Heart right ventricle (tissue), 16 donors: Measurements from ENCODE around the gene RNU6-8. TPM values are rescaled to one million over a fixed set of nuclear protein-coding genes. Genes with fewer than 3 reads are reported as not detected.

Experiments used
- ATAC-seq, 8 donors: fragments of 200-7000 bp; cut with Tn5 transposase; one replicate each; pipeline ENCODE4 v1.9.1; 2020; ENCODE audit warnings: mild to moderate bottlenecking in 8 of 8, moderate library complexity in 8 of 8, moderate number of reproducible peaks in 1 of 8
- DNase-seq, 2 donors: peaks; one replicate each; pipeline ENCODE4 v3.0.0-alpha.2; 2020
- H3K27ac ChIP-seq, 10 donors: fragments of 200-600 bp; sonication (generic) in 2 of 10; one replicate each; pipeline versions ENCODE4 v1.5.0 to v1.8.0; 2020 to 2022; ENCODE audit warnings: mild to moderate bottlenecking in 3 of 10
- H3K27me3 ChIP-seq, 7 donors: fragments of 200-600 bp; one replicate each; pipeline ENCODE4 v1.8.0; 2021 to 2022; ENCODE audit warnings: mild to moderate bottlenecking in 2 of 7
- H3K36me3 ChIP-seq, 9 donors: fragments of 200-600 bp; sonication (generic) in 1 of 9; one replicate each; pipeline versions ENCODE4 v1.5.0 to v1.8.0; 2020 to 2022; ENCODE audit warnings: mild to moderate bottlenecking in 2 of 9
- H3K4me1 ChIP-seq, 9 donors: fragments of 200-600 bp; sonication (generic) in 1 of 9; one replicate each; pipeline versions ENCODE4 v1.5.0 to v1.8.0; 2020 to 2022; ENCODE audit warnings: mild to moderate bottlenecking in 4 of 9
- H3K4me3 ChIP-seq, 10 donors: fragments of 200-600 bp; sonication (generic) in 2 of 10; one replicate each; pipeline versions ENCODE4 v1.5.0 to v1.8.0; 2020 to 2022; ENCODE audit warnings: mild to moderate bottlenecking in 7 of 10, moderate library complexity in 2 of 10
- H3K9me3 ChIP-seq, 11 donors: fragments of 200-600 bp in 10 of 11; sonication (generic) in 2 of 11; one replicate each; pipeline versions ENCODE4 v1.5.0 to v1.8.0; 2013 to 2022; ENCODE audit warnings: mild to moderate bottlenecking in 2 of 11, control low read depth in 1 of 11, moderate library complexity in 1 of 11
- CTCF ChIP-seq, 9 donors: fragments of 200-600 bp; sonication (generic) in 2 of 9; IDR thresholded peaks; one replicate each; pipeline versions ENCODE4 v1.5.0 to v1.8.0; 2021 to 2022; ENCODE audit warnings: antibody characterized with exemption in 9 of 9, mild to moderate bottlenecking in 5 of 9, moderate library complexity in 1 of 9
- WGBS, 2 donors: extraction: QIAGEN DNeasy Blood & Tissue Kit; methylation state at CpG; one replicate each; pipeline ENCODE4 v1.1.7; 2013; ENCODE audit warnings: inconsistent platforms in 1 of 2; 5-methylcytosine and 5-hydroxymethylcytosine counted together
- intact Hi-C, 10 donors: fragments of 100-400 bp; cut with DNase I; formaldehyde crosslinking; loops; one replicate each; pipeline versions ENCODE4 v1.11.1 to v1.14.2; 2022
- polyA plus RNA-seq, 2 donors: library from polyadenylated mRNA; stranded (reverse); fragments of 200-250 nt; gene quantifications; one replicate each; pipeline ENCODE4 v1.2.3, GENCODE V29; 2013
- total RNA-seq, 10 donors: library from RNA; stranded (reverse); fragmentation: NEBNext Ultra II Directional in 3 of 10; extraction: Animal tissue kit (Norgen Biotek cat#: 25700) in 3 of 10; gene quantifications; one replicate each; pipeline versions ENCODE4 v1.2.1 to v1.2.4, GENCODE V29; 2021 to 2023
- donor health status: Arrhythmogenic right ventricular cardiomyopathy.
- donor health status: ischemic (EF 13 %, LVEDD 7.1; RV severe dilation, severe dysfunction).
- donor health status: healthy with polysubstance abuse.
- donor health status: DM: no; HTN: yes; CAD: no.
- donor health status: DM: no; HTN: no; CAD: no.
- donor health status: ischemic (EF 25% LVEDD 6.9; RV normal size, moderate dysfunction).
- donor health status: ischemic (EF 25% LVEDD 5.7; RV mildly dilated, moderate dysfunction).
- donor health status: healthy.
- donor health status: DM: yes; HTN: yes; CAD: no.
- donor health status: Ischemic cardiomyopathy.
- donor health status: ischemic (EF 35%, LVEDD 5.7; RV mildly dilated, moderate dysfunction).
- donor health status: nonischemic (EF 11% LVEDD 7.7; RV severe dilation, severe dysfunction).
- donor health status: DM: yes; HTN: yes; CAD: no.
- donor health status: PGD.
- donor health status: ischemic (EF 29% LVEDD 5.4; RV normal size, mild dysfunction).
- donor health status: nonischemic (EF 23%, LVEDD 6.1; RV moderate dilation, normal function).

The RNU6-8 gene
- total and polyA plus RNA-seq, 12 donors: not detected

DNA sequence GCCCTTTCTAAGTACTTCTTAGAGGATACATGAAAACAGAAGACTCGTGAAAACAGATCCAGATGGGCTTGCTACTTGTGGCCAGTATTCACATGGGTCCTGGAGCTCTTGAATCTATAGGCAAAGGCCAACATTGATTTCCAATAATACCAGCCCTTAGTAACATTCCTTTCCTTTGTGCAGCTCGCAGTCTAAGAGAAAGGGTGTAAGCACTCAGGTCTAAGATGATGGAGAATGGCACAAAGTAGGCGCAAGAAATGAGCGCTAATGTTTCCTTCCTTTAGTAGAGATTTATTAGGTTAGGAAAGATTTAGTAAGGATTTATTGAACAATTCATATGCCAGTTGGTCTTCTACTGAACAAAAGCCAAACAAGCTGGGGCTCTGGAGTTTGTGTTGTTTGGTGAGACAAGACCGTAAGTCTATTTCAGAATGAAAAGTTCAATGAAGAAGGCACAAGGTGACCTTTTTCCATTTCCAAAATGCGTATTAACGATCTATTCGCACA lies 525 bp downstream of the RNU6-8 start:
- peak in 1 of 8 donors; percentile 19 for ATAC-seq
- Histone ChIP-seq H3K9me3 (no peaks in the 10 kb centered on the region), H3K36me3 (no peaks in the 10 kb centered on the region), H3K4me3 (peak overlapping the region; percentile 36 to 77 (median 66)), H3K4me1 (peaks cover 0 to 42% (median 15%) of the 10 kb centered on the region in 9 donors), H3K27ac (peak overlapping the region; percentile 64 to 94 (median 90)), H3K27me3 (peaks cover 0 to 29% (median 0%) of the 10 kb centered on the region in 7 donors)
- 2 to 3% methylated on average over 8 of the region's 8 CpGs for WGBS, 2 donors
- no peak for TF ChIP-seq CTCF (IDR thresholded peaks at IDR 0.05)
- no peak for DNase-seq
- intact Hi-C loops: loop anchor here in 6 of 10 donors (2.0 to 5.0 kb wide), 4 partner anchors 50 to 128 kb away; partner anchors contain the start of gene ARHGAP5 (in 4 of the 6)

DNA sequence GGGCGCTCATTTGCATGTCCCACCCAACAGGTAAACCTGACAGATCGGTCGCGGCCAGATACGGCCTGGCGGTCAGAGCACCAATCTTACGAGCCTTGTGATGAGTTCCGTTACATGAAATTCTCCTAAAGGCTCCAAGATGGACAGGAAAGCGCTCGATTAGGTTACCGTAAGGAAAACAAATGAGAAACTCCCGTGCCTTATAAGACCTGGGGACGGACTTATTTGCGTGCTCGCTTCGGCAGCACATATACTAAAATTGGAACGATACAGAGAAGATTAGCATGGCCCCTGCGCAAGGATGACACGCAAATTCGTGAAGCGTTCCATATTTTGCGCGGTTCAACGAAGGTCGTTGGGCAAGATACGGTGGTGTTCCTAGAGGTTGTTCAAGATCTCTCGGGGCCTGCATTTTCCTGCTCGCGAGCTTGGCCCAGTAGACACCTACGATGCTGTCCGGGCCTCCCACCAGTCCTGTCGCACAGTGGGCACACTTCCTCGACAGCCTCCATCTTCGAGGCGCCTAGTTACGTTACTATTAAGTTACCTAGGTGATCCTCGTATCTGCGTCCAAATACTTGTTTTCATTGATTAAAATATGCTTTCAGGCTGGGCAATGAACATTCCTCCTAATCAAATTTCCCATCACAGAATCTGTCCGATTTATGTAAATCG lies 1.1 kb downstream of the RNU6-8 start, which contains the start of gene RNU6-7:
TSS of gene RNU6-7 (plus strand) at position 230 of the 675 bp plus-strand sequence.
- ATAC-seq (peak; percentile 4 to 61 (median 30)), DNase-seq (peak; percentile 18 to 21)
- peak within 1 kb of the TSS; percentile 36 to 77 (median 66) for H3K4me3 ChIP-seq
- H3K4me1 ChIP-seq: peaks cover 0 to 42% (median 15%) of the 10 kb centered on the region in 9 donors
- no peak for TF ChIP-seq CTCF (IDR thresholded peaks at IDR 0.05)
- WGBS, 2 donors: 1 to 2% methylated on average over 40 of the region's 40 CpGs
- no peaks in the 10 kb centered on the region for H3K36me3 ChIP-seq
- intact Hi-C loops: loop anchor here in 6 of 10 donors (2.0 to 5.0 kb wide), 4 partner anchors 50 to 127 kb away; partner anchors contain the start of gene ARHGAP5 (in 4 of the 6)
- peak within 1 kb of the TSS; percentile 64 to 94 (median 90) for H3K27ac ChIP-seq
- H3K9me3 ChIP-seq: no peaks in the 10 kb centered on the region
- peaks cover 0 to 29% (median 0%) of the 10 kb centered on the region in 7 donors for H3K27me3 ChIP-seq

DNA sequence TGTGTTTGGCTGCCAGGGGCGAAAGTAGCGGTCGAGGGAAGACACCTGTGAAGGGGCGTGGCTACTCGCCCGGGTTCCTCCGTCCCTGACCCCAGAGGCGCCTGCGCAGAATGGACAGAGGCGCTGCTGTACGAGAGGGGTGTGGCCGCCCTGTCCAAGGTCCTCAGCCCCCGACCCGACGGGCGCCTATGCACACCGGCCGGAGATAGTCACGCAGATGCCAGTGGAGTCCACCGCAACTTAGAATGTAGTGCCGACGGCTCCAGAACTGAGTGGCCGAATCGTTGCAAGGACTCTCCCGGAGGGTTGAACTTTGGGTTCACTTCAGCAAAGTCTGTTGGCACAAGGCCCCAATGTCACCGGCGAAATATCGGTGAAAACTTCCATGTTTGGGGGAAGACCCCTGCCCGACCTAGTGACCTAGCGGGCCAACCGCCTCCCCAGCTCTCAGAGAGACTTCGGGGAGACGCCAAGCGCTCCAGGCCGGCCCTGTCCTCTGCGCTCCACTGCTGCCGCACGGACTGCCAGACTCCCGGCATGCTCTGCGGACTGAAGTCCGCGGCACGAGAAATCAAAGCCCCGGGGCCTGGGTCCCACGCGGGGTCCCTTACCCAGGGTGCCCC lies 1.8 kb downstream of the RNU6-8 start:
- Histone ChIP-seq H3K27ac (peak overlapping the region; percentile 64 to 94 (median 90)), H3K36me3 (no peaks in the 10 kb centered on the region), H3K27me3 (peaks cover 0 to 29% (median 0%) of the 10 kb centered on the region in 7 donors), H3K4me1 (peaks cover 0 to 40% (median 15%) of the 10 kb centered on the region in 9 donors), H3K4me3 (peak overlapping the region; percentile 36 to 77 (median 66)), H3K9me3 (no peaks in the 10 kb centered on the region)
- no peak for TF ChIP-seq CTCF (IDR thresholded peaks at IDR 0.05)
- ATAC-seq: peak; percentile 77 to 89 (median 87)
- intact Hi-C loops: loop anchor here in 3 of 10 donors (5.0 kb wide), 2 partner anchors 51 to 124 kb away; partner anchors contain the start of gene ARHGAP5 (in 2 of the 3)
- 0 to 1% methylated on average over 46 of the region's 46 CpGs for WGBS, 2 donors
- DNase-seq: peak; percentile 82 to 85
